Amniotic stem cell (primary cell): ENCODE data around the gene KCNN3.

ENCODE experiments used
- DNase-seq: peaks from one replicate; lab custom pipeline; 2025; lab: John Stamatoyannopoulos, UW

The KCNN3 gene

GRCh38 chr1:154661110-154661509 lies 209.0 kb downstream of the KCNN3 start:
- no peak for DNase-seq

- no peak for DNase-seq
These were observed 210.1 kb downstream of the KCNN3 start for GRCh38 chr1:154659823-154660592.

GRCh38 chr1:154657556-154657955 lies 212.5 kb downstream of the KCNN3 start:
- DNase-seq, result no peak

- no peak for DNase-seq
These were observed 217.2 kb downstream of the KCNN3 start for GRCh38 chr1:154652893-154653292.
